AG04449 (cell line): ENCODE results near the gene EIF3K.

ENCODE experiments used
- CTCF ChIA-PET: fragments of 350-600 bp; formaldehyde crosslinking; extraction: SDS; loops from one replicate; lab custom pipeline; 2021; ENCODE audit warnings: antibody characterized with exemption; lab: Yijun Ruan, JAX
- POLR2A ChIA-PET: fragments of 400-600, 350-600 bp; formaldehyde crosslinking; extraction: SDS; loops from one replicate; lab custom pipeline; 2020; ENCODE audit warnings: antibody characterized with exemption, inconsistent platforms; lab: Yijun Ruan, JAX
- DNase-seq: peaks from one replicate; pipeline ENCODE4 v3.0.0-alpha.2; 2010; ENCODE audit warnings: low read depth, low spot score
- H3K4me3 ChIP-seq: 2 replicates; pipeline ENCODE4 v1.5.1; 2011; ENCODE audit warnings: low read depth, mild to moderate bottlenecking, control low read depth, low read length
- TF ChIP-seq, protein P1 (sequence below): IDR thresholded peaks from one replicate; pipeline ENCODE4 v1.5.1; 2011; ENCODE audit warnings: mild to moderate bottlenecking, moderate library complexity, low read length, control low read depth, inconsistent platforms; ENCODE audit not compliant: insufficient read depth; ENCODE audit errors: missing control alignments

Gene EIF3K

DNA sequence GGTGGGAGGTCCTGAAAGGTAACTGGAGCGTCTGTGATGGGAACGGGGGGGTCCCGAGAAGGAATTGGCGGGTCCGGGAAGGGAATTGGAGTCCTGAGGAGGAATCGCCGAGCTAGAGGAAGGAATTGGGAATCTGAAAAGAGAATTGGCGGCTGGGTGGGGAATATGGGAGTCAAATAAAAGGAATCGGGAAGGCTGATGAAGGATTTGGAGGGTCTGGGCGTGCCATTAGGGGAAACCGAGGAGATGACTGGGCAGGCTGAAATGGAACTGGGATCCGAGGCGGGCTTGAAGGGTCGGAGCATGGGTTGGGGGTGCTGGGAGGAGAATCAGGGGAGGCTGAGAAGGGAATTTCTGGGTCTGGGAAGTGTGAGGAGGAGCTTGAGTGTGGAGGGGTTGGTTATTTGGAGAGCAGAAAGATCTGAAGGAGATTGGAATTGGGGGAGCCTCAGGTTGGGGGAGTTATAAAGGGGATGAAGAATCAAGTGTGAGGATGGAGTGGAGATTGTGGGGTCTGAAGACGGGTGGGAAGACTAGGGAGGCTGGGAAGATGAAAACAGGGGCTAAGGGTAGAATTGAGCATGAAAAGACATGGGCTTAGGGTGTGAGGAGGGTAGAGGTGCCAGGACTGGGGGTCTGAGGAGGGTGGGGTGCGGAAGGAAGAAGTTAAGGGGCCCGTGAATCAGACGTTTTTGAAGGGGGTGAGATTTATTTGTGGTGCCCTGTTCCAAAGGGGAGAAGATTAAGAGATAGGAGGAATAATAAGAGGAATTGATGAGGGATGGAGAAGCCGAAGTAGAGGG, 29.2 kb downstream of the EIF3K start:
- TF ChIP-seq, protein P1, sequence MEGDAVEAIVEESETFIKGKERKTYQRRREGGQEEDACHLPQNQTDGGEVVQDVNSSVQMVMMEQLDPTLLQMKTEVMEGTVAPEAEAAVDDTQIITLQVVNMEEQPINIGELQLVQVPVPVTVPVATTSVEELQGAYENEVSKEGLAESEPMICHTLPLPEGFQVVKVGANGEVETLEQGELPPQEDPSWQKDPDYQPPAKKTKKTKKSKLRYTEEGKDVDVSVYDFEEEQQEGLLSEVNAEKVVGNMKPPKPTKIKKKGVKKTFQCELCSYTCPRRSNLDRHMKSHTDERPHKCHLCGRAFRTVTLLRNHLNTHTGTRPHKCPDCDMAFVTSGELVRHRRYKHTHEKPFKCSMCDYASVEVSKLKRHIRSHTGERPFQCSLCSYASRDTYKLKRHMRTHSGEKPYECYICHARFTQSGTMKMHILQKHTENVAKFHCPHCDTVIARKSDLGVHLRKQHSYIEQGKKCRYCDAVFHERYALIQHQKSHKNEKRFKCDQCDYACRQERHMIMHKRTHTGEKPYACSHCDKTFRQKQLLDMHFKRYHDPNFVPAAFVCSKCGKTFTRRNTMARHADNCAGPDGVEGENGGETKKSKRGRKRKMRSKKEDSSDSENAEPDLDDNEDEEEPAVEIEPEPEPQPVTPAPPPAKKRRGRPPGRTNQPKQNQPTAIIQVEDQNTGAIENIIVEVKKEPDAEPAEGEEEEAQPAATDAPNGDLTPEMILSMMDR = no peak
- H3K4me3 ChIP-seq = peak overlapping the region; percentile 98
- no peak for DNase-seq
- POLR2A ChIA-PET = interaction anchor here (0.7 to 3.3 kb wide), 11 partner anchors 10 to 246 kb away, joined by 3 to 27 read pairs (median 6); partner anchors contain the start of gene FAM98C
- CTCF ChIA-PET = interaction anchor here (1.3 to 13.2 kb wide), 5 partner anchors 12 to 282 kb away, joined by 3 to 106 read pairs (median 3); partner anchors contain the start of genes FAM98C, MRPS12 and SARS2

DNA sequence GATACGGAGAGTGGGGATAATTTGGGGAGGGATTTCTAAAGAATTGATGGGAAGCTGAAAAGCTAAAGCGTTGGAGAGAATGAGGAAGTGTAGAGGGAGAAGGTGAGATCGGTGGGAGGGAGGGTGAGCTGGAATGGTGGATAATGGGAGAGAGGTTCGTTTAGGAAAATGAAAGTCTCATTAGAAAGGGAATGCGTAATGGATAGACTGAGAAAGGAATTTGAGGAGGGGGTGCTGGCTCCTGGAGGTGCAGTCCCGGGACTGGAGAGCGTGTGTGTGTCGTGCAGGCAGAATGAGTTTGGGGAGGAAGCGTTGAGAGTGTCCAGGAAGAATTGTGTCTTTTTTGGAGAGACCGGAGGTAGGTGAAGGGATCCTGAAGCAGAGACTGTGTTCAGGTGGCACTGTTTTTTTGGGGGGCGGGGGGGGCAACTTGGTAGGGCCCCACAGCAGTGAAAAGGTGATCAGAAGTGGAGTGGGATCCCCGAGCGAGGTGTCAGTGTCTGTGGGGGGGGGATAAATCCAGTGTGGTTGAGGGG, 29.8 kb downstream of the EIF3K start:
- CTCF ChIA-PET = interaction anchor here (1.4 to 13.2 kb wide), 4 partner anchors 13 to 246 kb away, joined by 3 to 106 read pairs (median 4); partner anchors contain the start of gene FAM98C
- no peak for DNase-seq

DNA sequence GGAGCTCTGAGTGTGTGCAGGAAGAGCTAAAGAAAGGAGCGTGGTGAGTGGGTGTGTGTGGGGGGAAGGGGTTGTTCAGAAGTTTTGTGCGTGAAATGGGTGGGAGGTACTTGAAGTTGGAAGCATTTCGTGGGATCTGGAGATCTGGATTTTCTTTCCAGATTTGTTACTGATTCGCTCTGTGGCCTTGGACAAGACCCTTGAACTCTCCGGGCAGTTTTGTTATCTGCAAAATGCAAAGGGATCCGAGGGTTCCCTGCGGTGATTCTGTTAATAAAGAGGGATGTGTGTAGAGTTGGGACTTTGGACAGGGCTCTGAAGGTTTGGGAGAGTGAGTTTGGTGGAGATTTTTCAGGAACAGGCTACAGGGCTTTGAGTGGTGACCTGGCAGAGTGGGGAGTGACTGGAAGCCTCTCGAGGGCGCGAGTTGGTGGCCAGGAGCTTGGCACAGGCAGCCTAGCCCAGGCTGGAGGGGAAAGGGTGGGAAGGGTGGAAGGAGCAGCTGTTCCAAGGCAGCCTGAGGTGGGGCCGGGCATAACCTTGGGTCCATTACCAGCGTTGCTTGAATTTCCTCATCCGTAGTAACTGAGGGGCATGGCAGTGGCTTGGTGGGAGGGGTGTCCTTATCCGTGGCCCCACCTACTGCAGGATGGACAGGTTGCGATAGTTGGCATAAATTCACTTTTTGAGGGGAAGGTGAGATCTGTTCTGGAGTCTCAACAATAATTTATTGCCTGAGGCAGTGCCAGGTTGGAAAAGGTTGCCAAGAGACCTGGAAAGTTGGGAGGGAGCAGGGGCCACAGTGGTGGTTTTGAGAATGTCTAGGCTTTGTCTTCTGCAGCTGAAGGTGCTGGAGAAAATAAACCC, 30.6 kb downstream of the EIF3K start:
- TF ChIP-seq, protein P1 = no peak
- ChIA-PET POLR2A (interaction anchor here (0.7 to 3.3 kb wide), 6 partner anchors 9 to 50 kb away, joined by 3 to 27 read pairs (median 6); no protein-coding TSS in a partner anchor), CTCF (interaction anchor here (1.4 to 13.2 kb wide), 4 partner anchors 14 to 247 kb away, joined by 3 to 106 read pairs (median 4); partner anchors contain the start of gene FAM98C)
- H3K4me3 ChIP-seq = peak overlapping the region; percentile 98
- DNase-seq = no peak

More for the DNA sequence above, 29.8 kb downstream of the EIF3K start:
- H3K4me3 ChIP-seq = peak overlapping the region; percentile 98
- POLR2A ChIA-PET = interaction anchor here (0.7 to 3.3 kb wide), 6 partner anchors 9 to 51 kb away, joined by 3 to 27 read pairs (median 6); no protein-coding TSS in a partner anchor
- TF ChIP-seq, protein P1 = no peak

DNA sequence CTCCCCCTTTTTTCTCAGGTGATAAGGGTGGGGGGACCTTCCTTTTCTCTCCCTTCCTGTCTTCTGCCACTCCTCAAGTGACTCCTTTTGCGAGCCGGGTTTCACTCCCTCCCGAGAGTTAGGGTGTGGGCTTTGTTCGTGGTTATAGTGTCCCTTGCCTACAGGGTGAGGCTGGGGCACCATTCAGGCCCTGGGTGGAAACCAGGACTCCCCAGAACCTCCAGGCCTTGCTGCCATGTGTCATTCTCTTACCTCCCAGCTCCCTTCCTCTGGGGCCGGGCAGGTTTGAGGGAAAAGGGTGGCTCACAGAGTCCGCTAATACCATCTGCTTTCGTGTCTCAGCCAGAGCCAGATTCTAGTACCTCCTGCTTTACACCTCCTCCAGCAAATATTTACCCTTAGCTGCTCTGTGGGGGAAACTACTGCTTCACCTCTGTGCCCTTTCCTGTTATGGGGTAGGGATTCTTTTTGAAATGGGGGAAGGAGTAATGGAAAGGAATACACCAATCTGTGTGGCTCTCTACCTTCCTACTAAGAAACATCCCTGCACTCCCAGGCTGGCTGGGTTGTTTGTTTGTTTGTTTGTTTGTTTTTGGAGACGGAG, 31.3 kb downstream of the EIF3K start:
- POLR2A ChIA-PET = interaction anchor here (0.8 to 3.3 kb wide), 2 partner anchors 8 to 9 kb away, joined by 8 to 27 read pairs; no protein-coding TSS in a partner anchor
- peak overlapping the region; percentile 98 for H3K4me3 ChIP-seq
- CTCF ChIA-PET = interaction anchor here (1.0 to 13.2 kb wide), 2 partner anchors 14 to 280 kb away, joined by 3 to 106 read pairs; partner anchors contain the start of genes MRPS12 and SARS2

DNA sequence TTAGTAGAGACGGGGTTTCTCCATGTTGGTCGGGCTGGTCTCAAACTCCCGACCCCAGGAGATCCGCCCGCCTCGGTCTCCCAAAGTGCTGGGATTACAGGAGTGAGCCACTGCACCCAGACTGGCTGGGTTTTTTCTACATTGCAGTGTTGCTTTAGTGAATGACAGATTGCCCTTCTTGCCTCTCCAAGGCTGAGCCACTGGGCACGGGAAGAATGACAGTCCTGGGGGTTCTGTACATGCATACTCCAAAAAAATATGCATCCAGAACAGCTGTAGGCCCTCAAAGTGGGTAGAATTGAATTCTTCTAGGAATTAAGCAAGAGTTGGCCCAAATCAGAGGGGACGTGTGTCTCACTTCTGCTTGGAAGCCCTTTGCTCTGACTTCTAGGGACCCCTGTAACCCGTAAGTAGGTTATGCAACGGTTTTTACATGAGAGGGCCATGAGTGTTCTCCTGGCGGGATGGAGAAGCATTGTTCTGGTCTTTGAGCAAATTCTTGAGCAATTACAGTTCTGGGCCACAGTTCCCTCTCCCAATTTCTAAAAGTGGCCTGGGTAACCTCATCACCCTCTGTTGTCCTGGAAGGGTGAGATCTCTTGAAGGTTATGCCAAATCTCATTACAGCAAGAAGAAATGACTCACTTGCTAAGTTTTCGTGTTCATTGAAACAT, 32.1 kb downstream of the EIF3K start:
- no peak for DNase-seq
- ChIA-PET POLR2A (interaction anchor here (0.6 to 0.8 kb wide), 2 partner anchors 9 to 30 kb away, joined by 3 to 8 read pairs; no protein-coding TSS in a partner anchor), CTCF (interaction anchor here (1.0 to 13.2 kb wide), 2 partner anchors 15 to 279 kb away, joined by 3 to 106 read pairs; partner anchors contain the start of genes MRPS12 and SARS2)
- peak overlapping the region; percentile 98 for H3K4me3 ChIP-seq
- TF ChIP-seq, protein P1 = no peak

More for the DNA sequence above, 31.3 kb downstream of the EIF3K start:
- DNase-seq = no peak
- TF ChIP-seq, protein P1 = no peak
